Placental epithelial cell (primary cell): ENCODE measurements around the gene ELL. TPM values are rescaled to one million over a fixed set of nuclear protein-coding genes. Genes with fewer than 3 reads are reported as not detected.

Source experiments
- total RNA-seq: library from RNA; depleted of rRNA; stranded (reverse); fragments of >200 nt; gene quantifications from 2 replicates; pipeline ENCODE4 v1.2.3, GENCODE V29; 2012

ELL gene
- total RNA-seq = 15.5 and 17.3 TPM in 2 replicates

GRCh38 chr19:18521692-18522123, at the start of gene ELL:
TSS of gene ELL (minus strand) at chr19:18522070. CDS start at chr19:18522055, 15 bp downstream.

DNA sequence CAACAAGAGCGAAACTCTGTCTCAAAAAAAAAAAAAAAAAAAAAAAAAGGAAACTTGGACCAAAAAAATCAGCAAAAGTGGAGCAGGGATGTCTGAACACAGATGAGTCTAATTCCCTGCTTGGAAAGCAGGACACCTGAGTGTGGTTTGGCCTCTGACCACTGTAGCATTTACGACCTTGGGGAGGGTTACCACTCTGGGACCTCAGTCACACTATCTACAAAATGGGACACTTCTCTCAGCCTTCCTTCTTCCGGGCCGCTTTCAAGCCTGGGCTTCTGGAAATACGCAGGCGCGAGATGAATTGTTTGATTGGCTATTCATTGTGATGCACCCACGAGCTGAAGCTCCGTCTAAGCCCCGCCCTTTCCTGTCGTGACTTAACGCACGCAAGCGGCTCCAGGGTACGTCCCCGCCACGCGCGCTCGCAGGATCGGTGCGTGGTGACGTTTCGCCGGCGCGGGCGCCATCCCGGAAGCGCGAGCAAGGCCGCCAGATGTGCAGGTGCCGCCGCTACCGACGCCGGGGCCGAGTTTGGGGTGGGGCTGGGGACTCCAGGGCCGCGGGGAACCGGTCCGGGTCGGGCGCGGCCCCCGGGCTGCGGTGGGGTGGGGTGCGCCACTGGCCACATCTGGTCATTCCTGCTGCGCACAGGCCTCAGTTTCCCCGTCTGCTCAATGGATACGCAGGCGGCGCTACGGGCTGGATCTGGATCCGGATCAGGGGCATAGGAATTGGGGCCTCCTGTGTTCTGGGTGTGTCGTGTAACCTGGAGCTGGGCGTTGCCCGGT, 35.7 kb upstream of the ELL start, which contains the start of gene KXD1:
Gene KXD1, plus strand, starts transcription at position 460 of the 791 bp plus-strand sequence. CDS start 4,187 bp downstream, outside the sequence.

DNA sequence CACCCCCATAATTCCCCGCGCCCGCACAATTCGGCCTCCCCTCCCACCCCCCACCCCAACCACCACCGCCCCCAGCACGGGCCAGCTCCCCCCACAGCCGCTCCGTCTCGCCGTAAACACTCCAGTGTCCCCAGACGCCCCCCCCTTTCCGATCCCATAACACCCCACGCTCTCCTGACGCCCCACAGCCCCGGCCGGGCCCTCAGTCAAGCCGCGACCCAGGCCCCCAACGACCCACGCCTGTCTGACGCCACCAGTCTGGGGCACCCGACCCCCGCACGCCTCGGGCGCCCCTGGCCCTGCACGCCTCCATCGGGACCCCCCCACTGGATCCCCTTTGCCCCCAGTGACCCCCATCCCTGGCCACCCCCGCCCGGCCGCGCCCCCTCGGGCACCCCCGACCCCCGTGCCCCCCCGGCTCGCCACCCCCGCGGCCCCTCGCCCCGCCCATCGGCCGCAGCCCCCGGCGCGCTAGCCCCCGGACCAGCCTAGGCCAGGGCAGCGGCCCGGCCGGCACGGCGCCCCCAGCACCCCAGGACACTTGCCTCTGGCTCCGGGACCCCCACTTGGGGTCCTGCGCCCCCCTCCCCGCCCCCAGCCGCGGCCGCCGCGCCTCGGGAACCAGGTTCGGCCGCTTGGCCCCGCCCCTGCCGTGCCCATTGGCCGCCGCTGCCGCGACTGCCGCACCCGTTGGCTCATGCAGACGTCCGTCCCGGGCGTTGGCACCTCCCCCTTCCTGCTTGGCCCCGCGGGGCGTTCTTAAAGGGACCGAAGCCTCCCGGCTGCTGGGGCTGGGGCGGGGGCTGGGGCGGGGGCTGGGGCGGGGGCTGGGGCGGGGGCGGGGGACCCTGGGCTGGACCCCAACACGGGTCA, 21.3 kb upstream of the ELL start, which contains the start of gene FKBP8:
Gene FKBP8, minus strand, starts transcription at position 633 of the 873 bp plus-strand sequence. CDS start 1,603 bp downstream, outside the sequence.

DNA sequence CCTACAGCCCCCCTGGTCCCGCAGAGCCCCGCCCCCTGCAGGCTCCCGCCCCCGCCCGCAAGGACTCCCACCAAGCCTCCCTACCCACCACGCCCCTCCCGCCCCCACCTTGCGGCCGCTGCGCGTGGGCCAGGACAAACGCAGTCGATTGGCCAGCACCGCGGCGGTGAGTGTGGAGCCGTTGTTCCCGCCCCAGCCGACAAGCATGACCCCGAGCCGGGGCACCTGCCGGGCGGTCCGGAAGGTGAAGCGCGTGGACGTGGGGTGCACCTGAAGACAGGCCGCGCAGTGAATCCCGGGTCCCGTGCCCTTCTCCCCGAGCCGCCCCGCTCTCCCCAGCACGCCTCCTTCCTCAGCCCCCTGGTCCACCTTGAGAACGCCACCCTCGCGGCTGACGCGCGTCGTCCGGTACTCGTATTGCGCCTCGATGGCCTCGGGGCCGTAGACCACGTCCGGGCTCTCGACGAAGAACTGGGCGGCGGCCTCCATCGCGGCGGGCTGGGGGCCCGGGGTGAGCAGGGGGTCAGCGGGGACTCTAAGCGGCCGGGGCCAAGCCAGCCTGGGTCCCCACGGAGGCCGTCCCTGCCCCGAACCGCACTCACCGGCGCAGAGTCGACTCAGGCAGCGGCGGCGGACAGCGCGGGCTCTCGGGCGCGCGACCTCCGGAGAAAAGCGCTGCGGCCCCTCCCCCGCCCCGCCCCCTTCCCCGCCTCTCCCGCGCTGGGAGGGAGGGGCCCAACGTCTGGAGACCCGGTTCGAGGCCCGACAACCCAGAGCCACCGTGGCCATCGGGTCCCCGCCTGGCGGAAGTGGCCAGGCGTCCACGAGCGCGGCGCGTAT, 84.2 kb downstream of the ELL start, which contains the start of gene ISYNA1:
Gene ISYNA1, minus strand, starts transcription at position 643 of the 840 bp plus-strand sequence. Its CDS starts 154 bp downstream, at position 489.

DNA sequence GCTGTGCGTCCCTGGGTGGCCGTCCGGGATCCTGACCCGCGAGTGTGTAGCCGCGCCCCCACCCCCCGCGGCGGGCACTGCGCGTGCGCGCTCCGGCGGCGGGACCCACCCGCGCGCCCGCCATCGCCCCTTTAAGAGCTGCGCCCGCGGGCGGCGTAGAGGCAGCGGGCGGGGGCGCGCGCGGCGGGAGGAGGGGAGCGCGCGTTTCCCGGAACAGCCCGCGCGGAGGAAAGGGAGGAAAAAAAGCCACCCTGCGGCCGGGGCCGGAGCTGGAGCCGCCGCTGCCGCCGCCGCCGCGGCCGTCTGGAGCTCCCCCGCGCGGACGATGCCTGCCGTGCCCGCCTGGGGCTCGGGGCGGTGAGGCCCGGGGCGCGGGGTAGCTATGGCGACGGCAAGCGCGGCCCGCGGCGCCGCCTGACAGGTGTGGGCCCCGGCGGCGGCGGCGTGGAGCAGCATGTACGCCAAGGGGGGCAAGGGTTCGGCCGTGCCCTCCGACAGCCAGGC, 102.6 kb downstream of the ELL start, which contains the start of gene SSBP4:
Gene SSBP4, plus strand, starts transcription at position 204 of the 504 bp plus-strand sequence. Its CDS starts 251 bp downstream, at position 455.

DNA sequence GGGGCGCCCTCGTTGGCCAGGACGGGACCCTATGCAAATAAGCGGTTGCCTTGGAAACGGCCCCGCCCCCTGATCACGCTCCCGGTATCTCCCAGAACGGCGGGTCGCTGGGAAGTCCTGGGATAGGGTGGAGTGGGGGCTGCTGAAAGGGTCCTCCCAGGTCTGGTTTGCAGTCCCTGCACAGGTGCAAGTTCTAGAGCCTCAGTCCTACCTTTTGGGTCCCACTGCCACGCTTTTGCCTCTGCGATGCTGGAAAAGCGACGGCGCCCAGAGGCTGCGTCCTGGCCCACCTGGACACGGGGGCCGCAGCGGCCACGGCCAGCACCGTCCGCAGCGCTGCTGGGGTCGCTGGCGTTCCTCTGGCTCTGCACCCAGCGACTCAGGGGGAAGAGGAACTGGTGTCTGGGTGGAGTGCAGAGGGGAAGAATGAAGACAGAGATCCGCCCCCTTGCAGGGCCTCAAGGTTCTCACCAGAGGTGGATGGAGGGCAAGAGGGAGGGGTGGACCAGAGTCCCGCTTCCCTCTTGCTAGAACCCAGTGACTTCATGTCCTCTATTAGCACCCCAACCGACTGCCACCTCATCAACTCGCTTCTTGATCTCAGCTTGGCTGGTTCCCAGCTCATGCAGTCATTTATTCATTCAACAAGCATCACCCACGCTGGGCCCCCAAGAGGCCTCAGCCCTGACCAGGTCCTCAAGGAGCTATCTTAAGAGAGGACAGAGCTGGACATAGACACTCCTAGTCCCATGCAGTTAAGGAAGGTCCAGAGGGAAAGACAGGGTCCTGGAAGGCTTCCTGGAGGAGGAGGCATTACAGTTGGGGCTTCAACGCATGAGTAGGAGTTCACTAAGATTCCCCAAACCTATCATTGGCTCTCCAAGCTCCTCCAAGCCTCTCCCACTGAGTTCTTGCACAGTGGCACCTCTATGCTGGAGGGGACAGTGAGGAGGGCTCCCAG, 124.3 kb downstream of the ELL start, which contains the start of gene LRRC25:
Gene LRRC25, minus strand, starts transcription at position 381 of the 961 bp plus-strand sequence. CDS start 659 bp downstream, outside the sequence.

Other genes with a start within 250 kb of the ELL start
- gene IQCN, start 247.6 kb downstream of the ELL start, total RNA-seq = 2.5 and 3.5 TPM in 2 replicates
- 213 and 219 TPM in 2 replicates for gene JUND, start 240.4 kb downstream of the ELL start, total RNA-seq
- 152 and 205 TPM in 2 replicates for gene LSM4, start 199.0 kb downstream of the ELL start, total RNA-seq
- 9.3 and 10.2 TPM in 2 replicates for gene PGPEP1, start 181.5 kb downstream of the ELL start, total RNA-seq
- gene GDF15, start 135.9 kb downstream of the ELL start, total RNA-seq = 1.4 and 4.7 TPM in 2 replicates
- not detected in 2 replicates for gene LRRC25, start 124.4 kb downstream of the ELL start, total RNA-seq
- 44.8 and 56.0 TPM in 2 replicates for gene SSBP4, start 102.7 kb downstream of the ELL start, total RNA-seq
- 13.7 and 23.2 TPM in 2 replicates for gene ISYNA1, start 83.9 kb downstream of the ELL start, total RNA-seq
- 317 and 331 TPM in 2 replicates for gene FKBP8, start 21.5 kb upstream of the ELL start, total RNA-seq
- gene KXD1, start 35.8 kb upstream of the ELL start, total RNA-seq = 83.2 and 108 TPM in 2 replicates
- gene UBA52, start 49.8 kb upstream of the ELL start, total RNA-seq = 980 and 1,286 TPM in 2 replicates
- 42.0 and 55.3 TPM in 2 replicates for gene REX1BD, start 66.7 kb upstream of the ELL start, total RNA-seq
- gene CRLF1, start 84.7 kb upstream of the ELL start, total RNA-seq = 0.87 and 3.1 TPM in 2 replicates
- not detected in 2 replicates for gene TMEM59L, start 90.8 kb upstream of the ELL start, total RNA-seq
- 0.79 and 1.3 TPM in 2 replicates for gene KLHL26, start 115.0 kb upstream of the ELL start, total RNA-seq
- gene CRTC1, start 161.6 kb upstream of the ELL start, total RNA-seq = 1.5 and 2.7 TPM in 2 replicates